ENCODE measurements around the gene PCDH9. TPM values are rescaled to one million over a fixed set of nuclear protein-coding genes. Genes with fewer than 3 reads are reported as not detected.

The PCDH9 gene
- total RNA-seq, 1 experiment from 2014 or later, result 4.2 TPM

GRCh38 chr13:67078062-67078461 is 152.1 kb downstream of the PCDH9 start:
- intact Hi-C loops (cut with micrococcal nuclease; ENCODE audit: unreplicated experiment) (no loop called here), in situ Hi-C loops (cut with HindIII; ENCODE audit: low pct_unique_long_range_greater_than_20kb, low sequenced_read_pairs) (no loop called here)
- no peak for TF ChIP-seq CTCF (IDR thresholded peaks at IDR 0.05)
- no peak for TF ChIP-seq TCF7L2 (IDR thresholded peaks at IDR 0.05; ENCODE audit: low read depth, low read length)
- TF ChIP-seq SIN3A (IDR thresholded peaks at IDR 0.05; ENCODE audit: borderline replicate concordance, insufficient read depth, low read depth, low read length), result no peak
- no peak for TF ChIP-seq POLR2AphosphoS5 (IDR thresholded peaks at IDR 0.05; ENCODE audit: low read depth, low read length)
- ATAC-seq (no peak), DNase-seq (ENCODE audit: low read depth, low spot score) (no peak)
- BruUV-seq (replicated peaks), result no TSS peak
- ChIA-PET CTCF (no interaction called here), POLR2A (no interaction called here)
- Histone ChIP-seq H3K9me3 (ENCODE audit: control insufficient read depth, insufficient read depth, low read depth, low read length) (no peaks in the 10 kb centered on the region), H3K27ac (ENCODE audit: low read length) (no peak overlapping the region), H3K27me3 (ENCODE audit: control insufficient read depth, insufficient read depth, low read length) (no peaks in the 10 kb centered on the region), H3K36me3 (ENCODE audit: control insufficient read depth, insufficient read depth, low read length) (no peaks in the 10 kb centered on the region), H3K4me3 (ENCODE audit: low read depth in 2 of 2, low read length in 2 of 2) (no peak overlapping the region), H3K4me1 (ENCODE audit: control insufficient read depth, insufficient read depth, low read length) (no peaks in the 10 kb centered on the region)

GRCh38 chr13:67077132-67077531 is 153.0 kb downstream of the PCDH9 start:
- BruUV-seq (replicated peaks), result no TSS peak
- TF ChIP-seq POLR2AphosphoS5 (IDR thresholded peaks at IDR 0.05; ENCODE audit: low read depth, low read length), result no peak
- TF ChIP-seq CTCF (IDR thresholded peaks at IDR 0.05), result no peak
- TF ChIP-seq TCF7L2 (IDR thresholded peaks at IDR 0.05; ENCODE audit: low read depth, low read length), result no peak
- no peak for TF ChIP-seq REST (IDR thresholded peaks at IDR 0.05; ENCODE audit: insufficient read depth in 1 of 2, low read depth in 2 of 2, low read length in 1 of 2)
- TF ChIP-seq SIN3A (IDR thresholded peaks at IDR 0.05; ENCODE audit: borderline replicate concordance, insufficient read depth, low read depth, low read length), result no peak
- DNase-seq (ENCODE audit: low read depth, low spot score), result no peak
- ChIA-PET CTCF (no interaction called here), POLR2A (no interaction called here)
- no peaks in the 10 kb centered on the region for H3K4me1 ChIP-seq (ENCODE audit: control insufficient read depth, insufficient read depth, low read length)
- in situ Hi-C loops (cut with HindIII; ENCODE audit: low pct_unique_long_range_greater_than_20kb, low sequenced_read_pairs) (no loop called here), intact Hi-C loops (cut with micrococcal nuclease; ENCODE audit: unreplicated experiment) (no loop called here)
- H3K36me3 ChIP-seq (ENCODE audit: control insufficient read depth, insufficient read depth, low read length), result no peaks in the 10 kb centered on the region
- no peaks in the 10 kb centered on the region for H3K9me3 ChIP-seq (ENCODE audit: control insufficient read depth, insufficient read depth, low read depth, low read length)
- no peak overlapping the region for H3K27ac ChIP-seq (ENCODE audit: low read length)
- H3K4me3 ChIP-seq (ENCODE audit: low read depth in 2 of 2, low read length in 2 of 2), result no peak overlapping the region
- no peak for ATAC-seq
- no peaks in the 10 kb centered on the region for H3K27me3 ChIP-seq (ENCODE audit: control insufficient read depth, insufficient read depth, low read length)
